MG63 (cell line): ENCODE results near the gene FOXK2. TPM values are rescaled to one million over a fixed set of nuclear protein-coding genes. Genes with fewer than 3 reads are reported as not detected.

Experiments used
- DNase-seq: peaks from one replicate; pipeline ENCODE4 v3.0.0-alpha.2; 2020
- H3K27me3 ChIP-seq: fragments of 250-450 bp; sonication (Bioruptor Pico); 2 replicates; pipeline ENCODE4 v1.5.1; 2020; ENCODE audit warnings: mild to moderate bottlenecking, moderate library complexity
- H3K36me3 ChIP-seq: fragments of 250-450 bp; sonication (Bioruptor Pico); 2 replicates; pipeline ENCODE4 v1.5.1; 2020; ENCODE audit warnings: mild to moderate bottlenecking, moderate library complexity
- H3K4me3 ChIP-seq: fragments of 250-450 bp; sonication (Bioruptor Pico); 2 replicates; pipeline ENCODE4 v1.5.1; 2020; ENCODE audit warnings: mild to moderate bottlenecking, moderate library complexity
- H3K9me3 ChIP-seq: fragments of 250-450 bp; sonication (Bioruptor Pico); 2 replicates; pipeline ENCODE4 v1.5.1; 2020; ENCODE audit warnings: mild to moderate bottlenecking, moderate library complexity
- total RNA-seq: library from RNA; depleted of rRNA; stranded (reverse); fragments of >200 nt; shearing (Covaris generic); gene quantifications from 2 replicates; pipeline ENCODE4 v1.2.3, GENCODE V29; 2014; ENCODE audit warnings: low replicate concordance; rRNA removed

FOXK2 gene
- total RNA-seq, 1 experiment from 2014 or later: 48.5 TPM

GRCh38 chr17:82649501-82650261 lies 130.1 kb downstream of the FOXK2 start:
- Histone ChIP-seq H3K4me3 (no peak overlapping the region), H3K36me3 (peaks cover 9% of the 10 kb centered on the region), H3K27me3 (no peaks in the 10 kb centered on the region), H3K9me3 (no peaks in the 10 kb centered on the region)
- no peak for DNase-seq

GRCh38 chr17:82650723-82651122 lies 131.2 kb downstream of the FOXK2 start:
- Histone ChIP-seq H3K36me3 (peaks cover 6% of the 10 kb centered on the region), H3K27me3 (no peaks in the 10 kb centered on the region), H3K4me3 (no peak overlapping the region), H3K9me3 (no peaks in the 10 kb centered on the region)
- no peak for DNase-seq

- Histone ChIP-seq H3K36me3 (no peaks in the 10 kb centered on the region), H3K4me3 (no peak overlapping the region), H3K27me3 (no peaks in the 10 kb centered on the region), H3K9me3 (no peaks in the 10 kb centered on the region)
- DNase-seq: no peak
Measured at GRCh38 chr17:82653651-82654528, 134.4 kb downstream of the FOXK2 start.

Other genes with a start within 250 kb of the FOXK2 start
- 60.2 and 104 TPM in 2 replicates for gene CSNK1D, start 246.0 kb upstream of the FOXK2 start, total RNA-seq
- not detected in 2 replicates for gene CD7, start 202.1 kb upstream of the FOXK2 start, total RNA-seq
- gene SECTM1, start 186.0 kb upstream of the FOXK2 start, total RNA-seq: 2.7 and 25.9 TPM in 2 replicates
- 2.3 TPM in 1 of 2 replicates, not detected in the other for gene TEX19, start 160.5 kb upstream of the FOXK2 start, total RNA-seq
- not detected in 2 replicates for gene UTS2R, start 148.0 kb upstream of the FOXK2 start, total RNA-seq
- gene HEXD, start 101.4 kb upstream of the FOXK2 start, total RNA-seq: 12.1 and 15.3 TPM in 2 replicates
- 21.2 and 33.7 TPM in 2 replicates for gene OGFOD3, start 101.1 kb upstream of the FOXK2 start, total RNA-seq
- 71.0 and 84.5 TPM in 2 replicates for gene CYBC1, start 69.0 kb upstream of the FOXK2 start, total RNA-seq
- 15.8 and 33.7 TPM in 2 replicates for gene NARF, start 61.0 kb upstream of the FOXK2 start, total RNA-seq
- 110 and 119 TPM in 2 replicates for gene WDR45B, start 128.7 kb downstream of the FOXK2 start, total RNA-seq
- gene RAB40B, start 179.0 kb downstream of the FOXK2 start, total RNA-seq: 11.1 and 11.6 TPM in 2 replicates
- gene FN3KRP, start 197.0 kb downstream of the FOXK2 start, total RNA-seq: 33.8 and 60.9 TPM in 2 replicates
- gene FN3K, start 215.9 kb downstream of the FOXK2 start, total RNA-seq: not detected in 2 replicates
- 45.7 and 73.6 TPM in 2 replicates for gene TBCD, start 232.3 kb downstream of the FOXK2 start, total RNA-seq